GM18867 (cell line): ENCODE results near the gene IQSEC2.

Source experiments
- ATAC-seq: cut with Tn5 transposase; IDR thresholded peaks from one replicate; pipeline ENCODE4 v1.9.1; 2021; ENCODE audit warnings: mild to moderate bottlenecking, moderate library complexity; ENCODE audit not compliant: unreplicated experiment

Gene IQSEC2

GRCh38 chrX:53305996-53306937, 24.9 kb upstream of the IQSEC2 start:
- ATAC-seq, result no peak

- ATAC-seq, result no peak
Observed at GRCh38 chrX:53305219-53305995, 24.0 kb upstream of the IQSEC2 start.

- no peak for ATAC-seq
Observed at GRCh38 chrX:53303195-53303594, 21.8 kb upstream of the IQSEC2 start.

- no peak for ATAC-seq
Observed at GRCh38 chrX:53300157-53300556, 18.8 kb upstream of the IQSEC2 start.

GRCh38 chrX:53294024-53294648, 12.8 kb upstream of the IQSEC2 start:
- no peak for ATAC-seq

GRCh38 chrX:53291596-53291995, 10.2 kb upstream of the IQSEC2 start:
- no peak for ATAC-seq

- ATAC-seq, result no peak
Observed at GRCh38 chrX:53290441-53291041, 9.2 kb upstream of the IQSEC2 start.

- ATAC-seq, result no peak
Observed at GRCh38 chrX:53288189-53288588, 6.8 kb upstream of the IQSEC2 start.

- no peak for ATAC-seq
Observed at GRCh38 chrX:53287493-53288138, 6.2 kb upstream of the IQSEC2 start.

GRCh38 chrX:53286171-53286570, 4.8 kb upstream of the IQSEC2 start:
- ATAC-seq, result no peak

GRCh38 chrX:53285591-53285990, 4.2 kb upstream of the IQSEC2 start:
- no peak for ATAC-seq

GRCh38 chrX:53284684-53285447, 3.5 kb upstream of the IQSEC2 start:
- peak; percentile 66 for ATAC-seq

GRCh38 chrX:53283567-53283966, 2.2 kb upstream of the IQSEC2 start:
- ATAC-seq, result no peak

GRCh38 chrX:53283099-53283498, 1.7 kb upstream of the IQSEC2 start:
- no peak for ATAC-seq

GRCh38 chrX:53281963-53282695, 745 bp upstream of the IQSEC2 start:
- ATAC-seq, result no peak

- ATAC-seq, result no peak
Observed at GRCh38 chrX:53280331-53281320, 758 bp downstream of the IQSEC2 start.

- ATAC-seq, result no peak
Observed at GRCh38 chrX:53279296-53280237, 1.8 kb downstream of the IQSEC2 start.
